IMR-90 (cell line): Measurements from ENCODE around the gene OTUD5. TPM values are rescaled to one million over a fixed set of nuclear protein-coding genes. Genes with fewer than 3 reads are reported as not detected.
A peak's percentile ranks its signal among the peaks of the same experiment; 100 is the strongest.

Experiments
- ATAC-seq: fragments of 200-7000 bp; cut with Tn5 transposase; 2 replicates; pipeline ENCODE4 v1.9.1; 2020; ENCODE audit warnings: low read depth, mild to moderate bottlenecking, moderate library complexity
- BruUV-seq: library from RNA; stranded (reverse); fragments of 400-500 nt; replicated peaks from 2 replicates; lab custom pipeline; 2021; lab: Mats Ljungman, UMichigan
- CTCF ChIA-PET: fragments of 300-600 bp; formaldehyde crosslinking; extraction: SDS; loops from one replicate; lab custom pipeline; 2021; ENCODE audit warnings: antibody characterized with exemption; lab: Yijun Ruan, JAX
- POLR2A ChIA-PET: fragments of 300-600 bp; sonication (Branson Sonifier 250); formaldehyde crosslinking; loops from one replicate; lab custom pipeline; 2022; ENCODE audit warnings: antibody characterized with exemption; ENCODE audit not compliant: unreplicated experiment; lab: Charles Lee
- DNase-seq: peaks from one replicate; pipeline ENCODE4 v3.0.0; 2013
- H2AFZ ChIP-seq: replicated peaks from 2 replicates; pipeline ENCODE3; 2013; ENCODE audit warnings: low read length, mild to moderate bottlenecking; ENCODE audit not compliant: poor library complexity
- H2AK5ac ChIP-seq: 2 replicates; pipeline ENCODE4 v1.6.1; 2013; ENCODE audit warnings: low read depth, low read length, inconsistent platforms
- H2AK9ac ChIP-seq: replicated peaks from 2 replicates; pipeline ENCODE3; 2013; ENCODE audit warnings: mild to moderate bottlenecking, low read depth, low read length, moderate library complexity; ENCODE audit not compliant: poor library complexity
- H2BK120ac ChIP-seq: 2 replicates; pipeline ENCODE4 v1.6.1; 2013; ENCODE audit warnings: low read depth, low read length, inconsistent platforms
- H2BK15ac ChIP-seq: 3 replicates; pipeline ENCODE4 v1.6.1; 2013; ENCODE audit warnings: low read depth, low read length, inconsistent platforms
- H2BK20ac ChIP-seq: 2 replicates; pipeline ENCODE4 v1.6.1; 2013; ENCODE audit warnings: low read depth, mild to moderate bottlenecking, inconsistent platforms, low read length, moderate library complexity
- H2BK5ac ChIP-seq: 2 replicates; pipeline ENCODE4 v1.6.1; 2013; ENCODE audit warnings: mild to moderate bottlenecking, low read depth, low read length, inconsistent platforms; ENCODE audit not compliant: poor library complexity, severe bottlenecking
- H3K14ac ChIP-seq: replicated peaks from 2 replicates; pipeline ENCODE4 v1.6.1; 2013; ENCODE audit warnings: low read depth, low read length, inconsistent platforms
- H3K18ac ChIP-seq: 2 replicates; pipeline ENCODE4 v1.6.1; 2013; ENCODE audit warnings: low read depth, low read length, control low read depth
- H3K23ac ChIP-seq: 2 replicates; pipeline ENCODE4 v1.6.1; 2013; ENCODE audit warnings: low read depth, low read length, inconsistent platforms
- H3K27ac ChIP-seq: 2 replicates; pipeline ENCODE4 v1.5.1; 2013; ENCODE audit warnings: mild to moderate bottlenecking, control low read depth, low read length; ENCODE audit not compliant: insufficient read depth
- H3K27me3 ChIP-seq: 2 replicates; pipeline ENCODE4 v1.6.1; 2013; ENCODE audit warnings: low read length; ENCODE audit not compliant: control insufficient read depth, insufficient read depth
- H3K36me3 ChIP-seq: 2 replicates; pipeline ENCODE4 v1.6.1; 2013; ENCODE audit warnings: low read length, mixed read lengths; ENCODE audit not compliant: control insufficient read depth, insufficient read depth
- H3K4ac ChIP-seq: 2 replicates; pipeline ENCODE4 v1.6.1; 2013; ENCODE audit warnings: low read depth, low read length, inconsistent platforms
- H3K4me1 ChIP-seq: 2 replicates; pipeline ENCODE4 v1.6.1; 2013; ENCODE audit warnings: low read length, mixed read lengths; ENCODE audit not compliant: control insufficient read depth, insufficient read depth
- H3K4me2 ChIP-seq: 2 replicates; pipeline ENCODE4 v1.6.1; 2013; ENCODE audit warnings: low read depth, mild to moderate bottlenecking, control low read depth, low read length, moderate library complexity
- H3K4me3 ChIP-seq: 2 replicates; pipeline ENCODE4 v1.5.1; 2013; ENCODE audit warnings: low read depth, mild to moderate bottlenecking, control low read depth, low read length, moderate library complexity; ENCODE audit not compliant: insufficient read depth
- H3K56ac ChIP-seq: 2 replicates; pipeline ENCODE4 v1.6.1; 2013; ENCODE audit warnings: low read length, inconsistent platforms; ENCODE audit not compliant: insufficient read depth; ENCODE audit errors: extremely low read depth
- H3K79me1 ChIP-seq, 2 experiments: 2 replicates each; pipeline ENCODE4 v1.6.1; 2013; ENCODE audit warnings: low read length in 2 of 2, inconsistent platforms in 1 of 2, low read depth in 1 of 2
- H3K9ac ChIP-seq: 2 replicates; pipeline ENCODE4 v1.6.1; 2013; ENCODE audit warnings: low read depth, low read length, control low read depth
- H3K9me1 ChIP-seq: 2 replicates; pipeline ENCODE4 v1.6.1; 2013; ENCODE audit warnings: low read length, inconsistent platforms; ENCODE audit not compliant: insufficient read depth
- H3K9me3 ChIP-seq: 2 replicates; pipeline ENCODE4 v1.6.1; 2013; ENCODE audit warnings: low read length; ENCODE audit not compliant: control insufficient read depth, insufficient read depth
- H4K20me1 ChIP-seq: 2 replicates; pipeline ENCODE4 v1.6.1; 2013; ENCODE audit warnings: low read length, inconsistent platforms; ENCODE audit not compliant: insufficient read depth
- H4K5ac ChIP-seq: 2 replicates; pipeline ENCODE4 v1.6.1; 2013; ENCODE audit warnings: mild to moderate bottlenecking, low read depth, low read length, control low read depth
- H4K8ac ChIP-seq, 2 experiments: 2 replicates each; pipeline ENCODE4 v1.6.1; 2013; ENCODE audit warnings: low read depth in 2 of 2, low read length in 2 of 2, control low read depth in 1 of 2, inconsistent platforms in 1 of 2
- H4K91ac ChIP-seq: 2 replicates; pipeline ENCODE4 v1.6.1; 2013; ENCODE audit warnings: low read depth, low read length, inconsistent platforms; ENCODE audit not compliant: insufficient read depth
- CEBPB ChIP-seq: IDR thresholded peaks from 2 replicates; pipeline ENCODE4 v1.6.1; 2012; ENCODE audit warnings: low read depth, low read length, improper control_type of control experiment
- FOS ChIP-seq: fragments of 150-350 bp; IDR thresholded peaks from 2 replicates; pipeline ENCODE4 v1.6.1; 2016; ENCODE audit warnings: low read depth, low read length
- MAZ ChIP-seq: IDR thresholded peaks from 2 replicates; pipeline ENCODE4 v1.6.1; 2012; ENCODE audit warnings: low read depth, mild to moderate bottlenecking, low read length, improper control_type of control experiment, moderate library complexity, borderline replicate concordance
- NFE2L2 ChIP-seq: fragments of 150-350 bp; IDR thresholded peaks from 2 replicates; pipeline ENCODE4 v1.6.1; 2016; ENCODE audit warnings: low read depth, mild to moderate bottlenecking, low read length
- POLR2A ChIP-seq: IDR thresholded peaks from 2 replicates; pipeline ENCODE4 v1.6.1; 2012; ENCODE audit warnings: mild to moderate bottlenecking, low read depth, low read length
- RAD21 ChIP-seq: IDR thresholded peaks from 2 replicates; pipeline ENCODE4 v1.6.1; 2012; ENCODE audit warnings: low read length, improper control_type of control experiment
- RCOR1 ChIP-seq: IDR thresholded peaks from 2 replicates; pipeline ENCODE4 v1.6.1; 2012; ENCODE audit warnings: mild to moderate bottlenecking, low read length, improper control_type of control experiment; ENCODE audit not compliant: insufficient replicate concordance
- USF2 ChIP-seq: fragments of 150-350 bp; IDR thresholded peaks from 2 replicates; pipeline ENCODE4 v1.6.1; 2017; ENCODE audit warnings: mild to moderate bottlenecking, antibody characterized with exemption, low read length, low read depth
- WGBS, 2 experiments: methylation state at CpG; one replicate each; pipeline versions ENCODE4 v1.1.5 to v1.1.7; 2013; ENCODE audit warnings: missing lambda C conversion rate in 2 of 2; ENCODE audit not compliant: insufficient read length in 1 of 2; ENCODE audit errors: extremely low coverage in 2 of 2; 5-methylcytosine and 5-hydroxymethylcytosine counted together
- dilution Hi-C: fragments of 300-500 bp; cut with HindIII; formaldehyde crosslinking; loops from one replicate; pipeline ENCODE4 v1.14.3; 2018; ENCODE audit warnings: low sequenced_read_pairs; ENCODE audit not compliant: unreplicated experiment
- in situ Hi-C: fragments of 300-500 bp; cut with MboI; formaldehyde crosslinking; loops from 3 replicates; pipeline ENCODE4 v1.14.3; 2019; ENCODE audit warnings: low sequenced_read_pairs, inconsistent platforms, mixed read lengths
- intact Hi-C: fragments of 100-400 bp; cut with micrococcal nuclease; formaldehyde crosslinking; loops from 2 replicates; pipeline ENCODE4 v1.10.0; 2022
- polyA plus RNA-seq, 3 experiments: library from polyadenylated mRNA; depleted of rRNA; stranded (reverse); fragments of >200 nt; gene quantifications; 2 replicates each; pipeline ENCODE4 v1.2.3, GENCODE V29; 2012; ENCODE audit warnings: low replicate concordance in 1 of 3
- total RNA-seq: library from RNA; depleted of rRNA; stranded (reverse); fragments of >200 nt; gene quantifications from 2 replicates; pipeline ENCODE4 v1.2.3, GENCODE V29; 2012

Gene OTUD5
- total and polyA plus RNA-seq, 2 of the 4 experiments (the other 2 are of a cell fraction), result 30.6 to 50.4 TPM

GRCh38 chrX:48956728-48957414 lies 536 bp downstream of the OTUD5 start:
- H4K5ac ChIP-seq, result no peak overlapping the region
- ChIA-PET CTCF (no interaction called here), POLR2A (interaction anchor here (0.6 kb wide), 1 partner anchor 66 kb away, joined by 3 read pairs; no protein-coding TSS in a partner anchor)
- H4K91ac ChIP-seq, result no peak overlapping the region
- no TSS peak for BruUV-seq
- H3K79me1 ChIP-seq, result peaks cover 4 to 51% of the 10 kb centered on the region in 2 experiments; a peak in 3 of 4 replicates
- H3K4me3 ChIP-seq, result peak overlapping the region; percentile 45
- no peak overlapping the region; the same call in 1 of the 2 replicates for H3K56ac ChIP-seq
- H3K9ac ChIP-seq, result peak overlapping the region; percentile 83
- ATAC-seq (no peak), DNase-seq (no peak)
- H2AK5ac ChIP-seq, result peak overlapping the region; percentile 75; the same call in 1 of the 2 replicates
- H4K8ac ChIP-seq, result peak overlapping the region in 1 of 2 experiments; percentile 35; a peak in 1 of 4 replicates
- H3K27me3 ChIP-seq, result no peaks in the 10 kb centered on the region
- H3K9me1 ChIP-seq, result no peaks in the 10 kb centered on the region; the same call in none of the 2 replicates
- peak overlapping the region; percentile 53 for H3K27ac ChIP-seq
- H2AFZ ChIP-seq, result peak overlapping the region; percentile 98
- H4K20me1 ChIP-seq, result peaks cover 25% of the 10 kb centered on the region; the same call in 1 of the 2 replicates
- peak overlapping the region; percentile 83; the same call in 1 of the 2 replicates for H3K23ac ChIP-seq
- H2BK20ac ChIP-seq, result no peak overlapping the region
- H3K18ac ChIP-seq, result no peak overlapping the region
- no peak overlapping the region for H2BK15ac ChIP-seq
- H3K4ac ChIP-seq, result peak overlapping the region; percentile 81
- WGBS, 2 experiments, result 51% methylated on average over 10 of the region's 61 CpGs; no CpG with 5 or more reads in 1 of the 2 experiments
- peaks cover 12% of the 10 kb centered on the region; the same call in 1 of the 2 replicates for H3K36me3 ChIP-seq
- H3K4me1 ChIP-seq, result peaks cover 1% of the 10 kb centered on the region
- no peak for TF ChIP-seq FOS
- no peak for TF ChIP-seq RCOR1
- no peak for TF ChIP-seq CEBPB
- TF ChIP-seq USF2, result no peak
- no peak for TF ChIP-seq NFE2L2
- TF ChIP-seq MAZ, result peak; percentile 11; the same call in 1 of the 2 replicates
- no peak for TF ChIP-seq POLR2A
- no peak for TF ChIP-seq RAD21
- in situ Hi-C loops, result loop anchor here (25.0 kb wide), 1 partner anchor 105 kb away; the partner anchor contains the start of genes CCDC120 and PRAF2
- peak overlapping the region; percentile 86 for H3K4me2 ChIP-seq
- dilution Hi-C loops, result no loop called here
- H2BK5ac ChIP-seq, result peak overlapping the region; percentile 36
- no peak overlapping the region for H2BK120ac ChIP-seq
- intact Hi-C loops, result no loop called here
- H3K9me3 ChIP-seq, result no peaks in the 10 kb centered on the region
- peak overlapping the region; percentile 98 for H2AK9ac ChIP-seq
- no peak overlapping the region for H3K14ac ChIP-seq
